ENCODE measurements around the gene ADIPOR1.

ADIPOR1 gene

DNA sequence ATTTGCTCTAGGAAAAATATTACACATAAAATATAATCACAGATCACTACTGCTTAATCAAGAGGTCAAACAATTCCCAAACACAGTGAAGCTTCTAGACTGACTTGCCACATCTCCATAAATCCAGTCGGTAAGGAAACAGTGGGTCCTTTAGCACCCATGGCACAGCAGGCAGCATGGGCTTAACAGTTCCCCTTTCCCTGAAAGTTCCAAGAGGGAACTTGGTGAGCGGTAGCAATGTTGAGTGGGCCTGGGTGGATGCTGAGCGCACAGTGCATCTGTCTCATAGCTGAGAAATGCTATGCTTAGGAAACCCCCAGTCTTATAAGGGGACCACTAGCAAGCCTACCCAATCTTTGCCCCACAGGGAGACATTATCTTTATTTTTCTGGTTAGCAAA is 16.7 kb upstream of the ADIPOR1 start:
- DNase-seq: no peak

DNA sequence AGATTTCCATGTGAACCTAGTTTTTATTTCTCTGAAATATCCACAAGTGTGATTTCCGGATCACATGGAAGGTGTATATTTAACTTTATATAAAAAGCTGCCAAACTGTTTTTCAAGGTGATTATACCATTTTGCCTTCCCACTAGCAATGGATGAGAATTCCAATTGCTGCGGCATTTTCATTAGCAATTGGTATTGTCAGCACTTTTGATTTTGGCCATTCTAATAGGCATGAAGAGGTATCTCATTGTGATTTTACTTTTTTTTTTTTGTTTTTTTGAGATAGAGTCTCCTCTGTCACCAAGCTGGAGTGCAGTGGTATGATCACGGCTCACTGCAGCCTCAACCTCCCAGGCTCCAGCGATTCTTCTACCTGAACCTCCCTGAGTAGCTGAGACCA is 13.9 kb upstream of the ADIPOR1 start:
- no peak for DNase-seq

DNA sequence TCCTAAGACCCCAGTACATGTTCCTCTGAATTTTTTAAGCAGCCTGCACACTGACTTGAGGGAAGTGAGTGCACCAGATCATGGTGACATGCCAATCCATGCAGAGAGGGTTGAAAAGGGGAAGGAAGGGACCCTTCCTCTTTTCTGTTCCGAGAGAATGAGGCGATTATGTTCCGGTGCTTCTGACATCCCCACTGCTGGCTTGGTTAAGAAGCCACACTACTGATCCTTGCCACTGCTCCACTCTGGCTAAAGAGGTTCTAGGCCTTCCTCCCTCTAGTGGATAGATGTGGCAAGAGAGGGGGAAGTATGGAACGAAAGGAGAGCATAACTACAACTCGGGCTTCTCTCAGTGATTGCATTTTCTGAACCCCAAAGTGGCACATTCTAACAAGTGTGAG is 10.8 kb upstream of the ADIPOR1 start:
- peak in 27 of 58 donors; percentile 6 to 71 (median 25) for DNase-seq

- DNase-seq: no peak
Observed at GRCh38 chr1:202968351-202968750, 10.2 kb upstream of the ADIPOR1 start.

GRCh38 chr1:202967684-202968281 is 9.7 kb upstream of the ADIPOR1 start:
- peak in 5 of 58 donors; percentile 5 to 58 (median 38) for DNase-seq

DNA sequence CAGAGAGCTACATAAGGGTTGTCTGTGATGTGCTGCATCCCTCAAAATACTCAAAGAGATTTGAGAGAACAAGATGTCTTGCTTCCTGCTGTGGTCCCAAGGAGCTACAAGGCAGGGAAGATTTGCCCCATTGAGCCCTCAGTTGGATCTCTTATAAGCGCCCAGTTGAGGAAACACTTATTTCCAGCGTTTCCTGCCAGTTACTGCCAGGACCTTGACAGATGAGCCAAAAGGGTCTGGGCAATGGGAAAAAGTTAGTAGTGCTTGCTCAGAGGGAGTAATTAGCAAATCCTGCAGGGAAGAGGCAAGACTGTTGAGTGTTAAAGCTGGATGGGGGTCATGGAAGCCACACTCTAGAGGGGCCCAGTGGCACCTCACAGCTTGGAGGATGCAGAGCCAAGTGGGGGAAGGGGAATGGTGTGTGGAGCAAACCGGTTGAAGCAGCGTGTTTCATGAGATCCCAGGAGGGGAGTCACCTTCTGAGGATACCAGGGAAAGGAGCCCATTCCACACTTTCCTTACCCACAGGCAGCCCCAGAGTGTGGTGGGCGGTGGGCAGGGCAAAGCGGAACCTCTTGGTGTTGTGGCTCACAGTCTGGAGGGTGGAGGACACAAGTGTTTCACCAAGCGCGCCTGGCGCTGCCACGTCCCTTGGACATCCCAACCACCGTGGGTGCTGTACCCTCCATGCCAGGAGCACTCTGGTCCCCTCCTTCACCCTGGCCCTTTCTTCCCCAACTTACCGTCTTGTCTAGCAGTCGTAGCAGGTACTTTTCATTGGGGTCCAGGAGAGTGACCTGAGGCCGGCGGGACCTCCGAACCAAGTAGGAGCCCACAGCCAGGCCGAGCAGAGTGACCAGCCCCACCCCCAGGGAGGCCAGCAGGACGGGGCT is 8.1 kb upstream of the ADIPOR1 start:
- DNase-seq: peak in 4 of 58 donors; percentile 28 to 49 (median 38)

DNA sequence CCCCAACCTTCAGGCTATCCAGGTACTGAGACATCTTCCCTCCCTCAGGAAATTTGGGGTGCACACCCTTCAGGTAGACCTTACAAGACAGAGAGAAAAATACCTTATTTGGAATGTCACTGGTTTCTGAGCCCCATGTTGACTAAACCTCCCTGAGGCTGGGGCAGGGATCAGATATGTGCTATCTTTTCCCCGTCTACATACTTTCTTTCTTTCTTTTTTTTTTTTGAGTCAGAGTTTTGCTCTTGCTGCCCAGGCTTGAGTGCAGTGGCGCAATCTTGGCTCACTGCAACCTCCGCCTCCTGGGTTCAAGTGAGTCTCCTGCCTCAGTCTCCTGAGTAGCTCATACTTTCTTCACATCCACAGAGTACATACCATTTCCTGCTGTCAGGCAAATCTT is 7.3 kb upstream of the ADIPOR1 start:
- no peak for DNase-seq

DNA sequence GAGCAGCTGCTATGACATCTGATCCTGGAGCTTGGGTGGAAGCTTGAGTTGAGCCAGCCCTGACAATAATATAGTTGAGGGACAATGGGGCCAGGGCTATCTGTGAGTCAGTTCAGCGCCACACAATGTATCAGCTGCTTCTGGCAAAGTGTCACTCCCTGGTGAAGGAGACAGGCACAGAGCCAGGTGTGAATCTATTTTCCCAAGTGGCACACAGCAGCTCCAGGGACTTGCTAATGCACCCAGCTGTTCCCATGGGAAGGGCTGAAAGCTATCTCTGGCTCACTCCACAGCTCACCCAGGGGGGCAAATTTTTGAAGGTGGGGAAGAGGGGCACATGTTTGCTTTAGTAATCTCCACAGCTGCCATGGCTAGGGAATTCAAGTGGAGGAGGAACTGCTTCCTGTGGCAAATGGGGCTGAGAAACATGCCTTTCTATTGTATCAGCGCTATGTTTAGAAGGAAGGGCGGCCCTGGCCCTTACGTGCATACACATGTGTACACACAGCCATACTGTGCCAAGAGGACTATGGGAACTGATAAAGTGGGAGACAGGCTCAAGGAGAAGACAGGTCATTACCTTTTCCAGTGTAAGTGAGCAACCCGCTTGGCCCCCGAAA is 6.8 kb upstream of the ADIPOR1 start:
- DNase-seq: peak in 2 of 58 donors; percentile 6 to 8

- DNase-seq: no peak
Observed at GRCh38 chr1:202961220-202961880, 3.2 kb upstream of the ADIPOR1 start.

DNA sequence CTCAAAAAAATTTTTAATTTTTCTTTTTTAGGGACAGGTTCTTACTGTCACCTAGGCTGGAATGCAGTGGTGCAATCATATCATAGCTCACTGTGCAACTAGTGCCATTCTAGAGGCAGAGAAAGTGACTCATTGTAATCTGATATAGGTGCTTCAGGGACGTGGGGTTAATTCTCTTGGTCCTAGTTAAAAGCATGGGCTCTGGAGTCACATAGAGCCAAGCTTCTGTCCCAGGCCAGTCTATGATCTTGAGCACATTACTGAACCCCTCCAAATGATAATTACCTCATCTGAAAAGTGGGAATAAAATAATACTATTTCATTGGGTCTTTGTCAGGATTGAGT is 1.1 kb upstream of the ADIPOR1 start:
- no peak for DNase-seq

DNA sequence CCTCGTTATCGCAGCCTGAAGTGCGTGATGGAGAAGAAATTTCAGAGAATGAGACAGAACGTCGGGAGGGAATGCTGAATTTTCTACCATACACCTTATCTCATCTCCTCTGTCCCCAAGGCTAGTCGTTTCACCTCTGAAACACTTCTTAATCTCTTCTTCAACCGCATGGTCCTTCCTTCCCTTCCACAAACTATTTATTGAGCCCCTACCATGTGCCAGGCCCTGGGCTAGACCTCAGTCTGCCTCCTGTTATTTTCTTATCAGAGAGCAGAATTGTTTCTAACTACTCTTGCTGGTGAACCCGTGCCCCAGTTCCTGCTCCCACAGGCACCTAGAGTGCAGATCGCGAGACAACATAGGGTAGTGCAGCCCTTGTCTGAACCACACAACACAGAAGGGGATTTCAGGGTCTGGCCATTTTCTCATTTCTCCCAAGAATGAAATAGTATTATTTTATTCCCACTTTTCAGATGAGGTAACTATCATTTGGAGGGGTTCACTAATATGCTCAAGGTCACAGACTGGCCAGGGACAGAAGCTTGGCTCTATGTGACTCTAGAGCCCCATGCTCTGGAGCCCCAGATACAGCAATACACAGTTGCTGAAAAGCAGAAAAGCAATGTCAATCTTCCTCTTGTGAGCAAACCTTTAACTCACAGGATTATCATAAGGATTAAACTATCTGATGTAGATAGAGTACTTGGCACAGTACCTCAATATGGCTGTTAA is 598 bp upstream of the ADIPOR1 start:
- no peak for DNase-seq

DNA sequence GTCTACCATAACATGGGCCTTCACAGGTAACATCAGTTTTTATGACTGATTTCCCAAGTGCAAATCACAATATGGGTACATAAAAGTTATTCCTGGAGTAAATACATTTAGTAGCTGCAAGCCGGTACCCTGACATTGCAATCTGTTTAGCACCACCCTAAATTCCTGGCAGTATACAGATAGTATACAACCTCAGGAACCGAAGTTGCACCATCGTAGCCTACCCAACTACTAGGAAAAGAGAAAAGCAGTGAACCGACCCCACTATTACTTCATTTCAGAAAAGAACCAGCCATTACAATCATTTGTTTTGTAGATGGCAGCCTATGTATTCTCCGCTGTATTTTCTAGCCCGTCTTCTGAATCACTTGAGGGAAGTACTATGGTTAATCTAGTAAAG is 1.1 kb downstream of the ADIPOR1 start:
- DNase-seq: no peak

DNA sequence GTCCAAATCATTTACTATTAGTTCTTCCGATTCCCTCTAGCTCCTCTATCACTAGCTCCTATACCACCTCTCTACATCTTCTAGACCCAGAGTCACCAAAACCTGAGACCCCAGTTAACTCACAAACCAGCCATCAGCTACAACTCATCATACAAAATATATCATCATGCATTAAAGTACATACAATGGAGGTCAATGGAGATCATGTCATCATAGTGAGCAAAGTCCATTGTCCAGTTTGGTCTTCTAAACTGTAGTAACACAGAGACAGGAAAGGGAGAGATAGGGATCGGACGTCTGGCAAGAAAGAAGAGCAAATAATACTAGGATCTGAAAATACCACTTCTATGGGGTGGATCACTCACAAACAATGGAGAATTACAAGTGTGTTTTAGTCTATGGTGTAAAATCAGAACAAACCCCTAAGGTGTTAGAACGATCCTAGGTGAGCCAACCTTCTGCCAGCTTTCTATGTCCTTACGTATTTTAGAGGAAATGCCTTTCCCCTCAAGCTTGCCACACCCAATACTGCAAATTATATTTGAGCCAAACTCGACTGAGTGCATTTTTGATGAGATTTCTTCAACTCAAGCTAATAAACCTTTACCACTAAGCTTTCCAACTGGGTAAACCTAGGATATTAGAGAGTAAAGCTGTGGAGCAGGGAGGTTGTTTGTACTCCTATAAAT is 3.9 kb downstream of the ADIPOR1 start:
- no peak for DNase-seq

- no peak for DNase-seq
Observed at GRCh38 chr1:202953392-202953791, 4.7 kb downstream of the ADIPOR1 start.

DNA sequence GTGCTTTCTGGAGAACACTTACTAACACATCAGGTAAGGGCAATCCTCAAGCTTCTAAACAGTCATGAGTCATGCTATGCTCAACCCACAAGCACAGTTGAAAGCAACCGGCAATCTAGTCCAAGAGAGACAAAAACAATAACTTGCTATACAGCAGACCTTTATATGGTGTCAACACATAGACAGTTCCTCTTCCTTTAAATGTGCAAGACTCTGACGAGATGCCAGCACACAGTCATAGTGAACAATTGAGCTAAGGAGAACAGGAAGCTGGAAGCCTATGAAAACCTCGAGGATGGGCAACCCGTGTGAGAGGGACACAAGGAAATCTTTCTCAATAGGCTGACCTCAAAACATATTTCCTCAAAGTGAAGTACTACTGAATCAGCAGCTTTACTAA is 5.3 kb downstream of the ADIPOR1 start:
- peak in 3 of 58 donors; percentile 6 to 28 (median 12) for DNase-seq

DNA sequence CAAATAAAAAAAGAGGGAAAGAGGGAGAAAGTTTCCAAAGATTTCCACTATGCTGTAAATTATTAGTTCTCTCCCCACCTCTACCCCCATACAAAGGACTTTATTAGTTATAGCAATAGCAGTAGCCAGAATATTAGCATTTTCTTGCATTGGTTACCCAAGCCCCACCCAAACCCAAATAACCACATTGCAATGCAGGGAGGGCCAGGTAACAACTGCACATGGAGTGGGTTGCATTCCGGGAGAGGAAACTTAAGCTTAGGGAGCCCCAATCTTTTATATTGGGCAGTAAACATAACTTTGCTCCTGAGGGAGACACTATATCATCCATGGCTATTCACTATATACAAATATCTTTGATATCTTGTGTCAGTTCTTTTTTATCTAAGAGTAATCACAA is 6.0 kb downstream of the ADIPOR1 start:
- no peak for DNase-seq

DNA sequence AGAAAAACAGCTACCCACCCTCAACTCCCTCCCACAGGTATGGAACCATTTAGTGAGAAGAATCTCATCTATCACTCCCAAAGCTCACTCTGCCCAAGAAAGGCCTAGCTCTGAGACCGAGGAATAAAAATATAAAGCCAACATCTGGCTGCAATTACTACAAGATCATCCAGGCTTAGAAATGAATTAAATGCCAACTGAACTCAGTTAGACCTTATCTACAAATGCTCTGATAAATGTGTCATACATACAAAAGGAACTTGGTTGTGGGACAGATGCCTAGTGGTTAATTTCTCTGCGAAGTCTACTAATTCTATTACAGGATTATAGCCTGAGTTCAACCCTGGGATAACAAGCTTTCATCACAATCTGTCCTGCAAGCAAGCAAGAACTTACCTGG is 6.7 kb downstream of the ADIPOR1 start:
- DNase-seq: no peak

- DNase-seq: no peak
Observed at GRCh38 chr1:202945483-202945882, 12.6 kb downstream of the ADIPOR1 start.

- no peak for DNase-seq
Observed at GRCh38 chr1:202944438-202944921, 13.6 kb downstream of the ADIPOR1 start.

DNA sequence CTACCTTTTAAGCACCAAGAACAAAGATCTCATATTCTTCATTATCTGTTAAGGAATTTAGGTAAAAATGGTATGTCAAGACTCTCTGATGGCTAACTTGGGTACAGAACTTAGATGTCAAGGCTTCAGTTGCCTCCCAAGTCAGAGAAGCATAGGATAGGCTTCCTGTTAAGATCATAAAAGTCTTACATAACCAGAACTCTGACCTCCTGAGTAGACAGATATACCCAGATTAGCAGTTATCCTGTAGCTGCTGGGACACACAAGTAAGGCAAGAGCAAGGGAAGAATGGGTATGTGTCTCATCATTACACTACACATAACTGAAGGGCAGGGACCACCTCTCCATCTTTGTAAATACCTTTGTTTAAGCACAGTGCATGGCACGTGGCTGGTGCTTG is 15.7 kb downstream of the ADIPOR1 start:
- DNase-seq: no peak

GRCh38 chr1:202941372-202941771 is 16.7 kb downstream of the ADIPOR1 start:
- DNase-seq: no peak
